Measurements from ENCODE around the gene C11orf68. TPM values are rescaled to one million over a fixed set of nuclear protein-coding genes. Genes with fewer than 3 reads are reported as not detected.

Gene C11orf68
- polyA plus RNA-seq, 3 donors = 20.5 to 35.3 (median 29.1) TPM

GRCh38 chr11:65868076-65868667 is 50.7 kb downstream of the C11orf68 start:
- H3K27ac ChIP-seq (ENCODE audit: low read depth, low read length) = no peak overlapping the region
- WGBS, 3 donors = 81 to 91% (median 88%) methylated on average over 19 of the region's 19 CpGs

- WGBS, 3 donors = 57 to 71% (median 63%) methylated on average over 29 of the region's 29 CpGs
- H3K27ac ChIP-seq (ENCODE audit: low read depth, low read length) = no peak overlapping the region
These were observed 51.4 kb downstream of the C11orf68 start for GRCh38 chr11:65867284-65868071.

Other genes starting within 250 kb of the C11orf68 start
- 10 to 100 TPM; 41.6 to 55.1 (median 50.6) TPM for gene KAT5, start 206.8 kb downstream of the C11orf68 start, polyA plus RNA-seq
- gene RNASEH2C, start 198.3 kb downstream of the C11orf68 start, polyA plus RNA-seq = 100 to 1,000 TPM in 1 of 3 donors, 10 to 100 TPM in 2; 41.9 to 103 (median 88.3) TPM
- 10 to 100 TPM in 2 of 3 donors, 1 to 10 TPM in 1; 7.4 to 22.6 (median 10.0) TPM for gene AP5B1, start 138.1 kb downstream of the C11orf68 start, polyA plus RNA-seq
- gene OVOL1, start 132.0 kb downstream of the C11orf68 start, polyA plus RNA-seq = under 1 TPM in 2 of 3 donors, not detected in 1; 0.21 to 0.68 TPM
- under 1 TPM in 2 of 3 donors, not detected in 1; 0.34 to 0.41 TPM for gene SNX32, start 85.1 kb downstream of the C11orf68 start, polyA plus RNA-seq
- gene CFL1, start 60.9 kb downstream of the C11orf68 start, polyA plus RNA-seq = 100 to 1,000 TPM; 206 to 826 (median 597) TPM
- gene MUS81, start 58.6 kb downstream of the C11orf68 start, polyA plus RNA-seq = 10 to 100 TPM; 29.7 to 60.6 (median 40.3) TPM
- 100 to 1,000 TPM in 1 of 3 donors, 10 to 100 TPM in 2; 16.6 to 103 (median 62.4) TPM for gene EFEMP2, start 46.3 kb downstream of the C11orf68 start, polyA plus RNA-seq
- 1 to 10 TPM in 2 of 3 donors, under 1 TPM in 1; 0.26 to 2.7 (median 2.6) TPM for gene CTSW, start 39.2 kb downstream of the C11orf68 start, polyA plus RNA-seq
- 10 to 100 TPM; 31.2 to 68.7 (median 56.9) TPM for gene FIBP, start 30.6 kb downstream of the C11orf68 start, polyA plus RNA-seq
- 10 to 100 TPM; 18.1 to 75.3 (median 28.1) TPM for gene CCDC85B, start 28.4 kb downstream of the C11orf68 start, polyA plus RNA-seq
- gene FOSL1, start 18.7 kb downstream of the C11orf68 start, polyA plus RNA-seq = 100 to 1,000 TPM in 1 of 3 donors, 10 to 100 TPM in 1, 1 to 10 TPM in 1; 1.5 to 100 (median 28.1) TPM
- gene DRAP1, start 364 bp upstream of the C11orf68 start, polyA plus RNA-seq = 100 to 1,000 TPM in 2 of 3 donors, 10 to 100 TPM in 1; 46.7 to 142 (median 107) TPM
- not detected for gene TSGA10IP, start 26.4 kb upstream of the C11orf68 start, polyA plus RNA-seq
- gene SART1, start 42.7 kb upstream of the C11orf68 start, polyA plus RNA-seq = 10 to 100 TPM; 26.9 to 51.8 (median 36.5) TPM
- 10 to 100 TPM; 12.0 to 20.8 (median 12.9) TPM for gene EIF1AD, start 83.1 kb upstream of the C11orf68 start, polyA plus RNA-seq
- 100 to 1,000 TPM in 2 of 3 donors, 10 to 100 TPM in 1; 75.9 to 175 (median 123) TPM for gene BANF1, start 83.4 kb upstream of the C11orf68 start, polyA plus RNA-seq
- under 1 TPM in 2 of 3 donors, not detected in 1; 0.28 to 0.84 TPM for gene CST6, start 92.9 kb upstream of the C11orf68 start, polyA plus RNA-seq
- gene CATSPER1, start 107.4 kb upstream of the C11orf68 start, polyA plus RNA-seq = under 1 TPM in 2 of 3 donors, not detected in 1; 0.02 to 0.16 TPM
- gene GAL3ST3, start 130.1 kb upstream of the C11orf68 start, polyA plus RNA-seq = under 1 TPM in 1 of 3 donors, not detected in 2; 0.64 TPM
- 100 to 1,000 TPM in 1 of 3 donors, 10 to 100 TPM in 2; 95.6 to 110 (median 98.5) TPM for gene SF3B2, start 133.3 kb upstream of the C11orf68 start, polyA plus RNA-seq
- 10 to 100 TPM; 16.6 to 29.4 (median 26.5) TPM for gene PACS1, start 151.2 kb upstream of the C11orf68 start, polyA plus RNA-seq

Measured in adipose tissue (tissue), 3 donors.